PC-9 (cell line): ENCODE results near the gene ANKUB1. TPM values are rescaled to one million over a fixed set of nuclear protein-coding genes. Genes with fewer than 3 reads are reported as not detected.
A peak's percentile ranks its signal among the peaks of the same experiment; 100 is the strongest.

Source experiments
- BruUV-seq: library from RNA; stranded (reverse); fragments of 400-500 nt; replicated peaks from 2 replicates; lab custom pipeline; 2021; lab: Mats Ljungman, UMichigan
- CTCF ChIA-PET: fragments of 300-600 bp; sonication (Branson Sonifier 250); formaldehyde crosslinking; loops from one replicate; lab custom pipeline; 2022; ENCODE audit warnings: antibody characterized with exemption; lab: Charles Lee
- POLR2A ChIA-PET: fragments of 300-600 bp; sonication (Branson Sonifier 250); formaldehyde crosslinking; loops from one replicate; lab custom pipeline; 2022; ENCODE audit warnings: antibody characterized with exemption; ENCODE audit not compliant: unreplicated experiment; lab: Charles Lee
- DNase-seq, 2 experiments: peaks; one replicate each; pipeline versions ENCODE4 v3.0.0 to v3.0.0-alpha.2; 2015 to 2022; ENCODE audit warnings: mixed read lengths in 1 of 2
- H2AFZ ChIP-seq: fragments of 200-600 bp; sonication (generic); 2 replicates; pipeline ENCODE4 v1.8.1; 2017; ENCODE audit warnings: antibody characterized with exemption
- H3F3A ChIP-seq: fragments of 200-600 bp; sonication (generic); 2 replicates; pipeline ENCODE4 v1.8.1; 2017; ENCODE audit warnings: antibody characterized with exemption, mild to moderate bottlenecking, low read depth; ENCODE audit not compliant: insufficient read depth
- H3K27ac ChIP-seq: fragments of 200-600 bp; sonication (generic); 2 replicates; pipeline ENCODE4 v1.6.1; 2016; ENCODE audit warnings: mixed run types
- H3K27me3 ChIP-seq: fragments of 200-600 bp; sonication (generic); 2 replicates; pipeline ENCODE4 v1.6.1; 2016; ENCODE audit warnings: low read depth, mixed run types; ENCODE audit not compliant: insufficient read depth
- H3K36me3 ChIP-seq: fragments of 200-600 bp; sonication (generic); 2 replicates; pipeline ENCODE4 v1.6.1; 2016; ENCODE audit warnings: low read depth, mixed run types
- H3K4me1 ChIP-seq: fragments of 200-600 bp; sonication (generic); replicated peaks from 2 replicates; pipeline ENCODE4 v1.6.1; 2016; ENCODE audit warnings: mixed run types; ENCODE audit not compliant: insufficient read depth
- H3K4me2 ChIP-seq: fragments of 200-600 bp; sonication (generic); 2 replicates; pipeline ENCODE4 v1.6.1; 2017; ENCODE audit warnings: mixed run types
- H3K4me3 ChIP-seq: fragments of 200-600 bp; sonication (generic); 2 replicates; pipeline ENCODE4 v1.6.1; 2016; ENCODE audit warnings: mixed run types
- H3K79me2 ChIP-seq: fragments of 200-600 bp; sonication (generic); 2 replicates; pipeline ENCODE4 v1.6.1; 2017; ENCODE audit warnings: low read depth, mixed run types
- H3K9me2 ChIP-seq: fragments of 200-600 bp; sonication (generic); 2 replicates; pipeline ENCODE4 v1.8.1; 2017; ENCODE audit warnings: mild to moderate bottlenecking; ENCODE audit not compliant: insufficient read depth
- H3K9me3 ChIP-seq: fragments of 200-600 bp; sonication (generic); 2 replicates; pipeline ENCODE4 v1.8.1; 2016; ENCODE audit warnings: low read depth; ENCODE audit not compliant: insufficient read depth
- H4K20me1 ChIP-seq: fragments of 200-600 bp; sonication (generic); 2 replicates; pipeline ENCODE4 v1.8.1; 2017; ENCODE audit not compliant: insufficient read depth
- CTCF ChIP-seq: fragments of 200-600 bp; sonication (generic); conservative IDR thresholded peaks from 2 replicates; pipeline ENCODE4 v1.6.1; 2017; ENCODE audit warnings: mixed run types, antibody characterized with exemption, mild to moderate bottlenecking, moderate library complexity
- EZH2 ChIP-seq: fragments of 200-600 bp; sonication (generic); IDR thresholded peaks from 2 replicates; pipeline ENCODE4 v1.8.0; 2017; ENCODE audit warnings: antibody characterized with exemption, low read depth
- intact Hi-C: fragments of 100-400 bp; cut with micrococcal nuclease; formaldehyde crosslinking; loops from one replicate; pipeline ENCODE4 v1.10.0; 2022; ENCODE audit not compliant: unreplicated experiment
- total RNA-seq: library from RNA; stranded (reverse); gene quantifications from 2 replicates; pipeline ENCODE4 v1.2.3, GENCODE V29; 2021

ANKUB1 gene
- total RNA-seq, 1 experiment from 2014 or later, result not detected

- H3K9me3 ChIP-seq, result no peaks in the 10 kb centered on the region; the same call in 1 of the 2 replicates
- H3K9me2 ChIP-seq, result no peaks in the 10 kb centered on the region
- no peak for DNase-seq
- H3F3A ChIP-seq, result no peaks in the 10 kb centered on the region
- no TSS peak for BruUV-seq
- no peaks in the 10 kb centered on the region for H4K20me1 ChIP-seq
- H3K27me3 ChIP-seq, result no peaks in the 10 kb centered on the region
- no peaks in the 10 kb centered on the region for H3K79me2 ChIP-seq
- ChIA-PET CTCF (interaction anchor here (0.6 to 0.8 kb wide), 3 partner anchors 58 to 140 kb away, joined by 3 to 12 read pairs (median 6); no protein-coding TSS in a partner anchor), POLR2A (no interaction called here)
- H3K4me2 ChIP-seq, result no peak overlapping the region
- no peaks in the 10 kb centered on the region for H3K36me3 ChIP-seq
- TF ChIP-seq EZH2, result no peak
- no peak overlapping the region for H2AFZ ChIP-seq
- intact Hi-C loops, result no loop called here
- H3K4me3 ChIP-seq, result no peak overlapping the region
- H3K4me1 ChIP-seq, result no peaks in the 10 kb centered on the region
- H3K27ac ChIP-seq, result no peak overlapping the region
These were observed 68.6 kb downstream of the ANKUB1 start for GRCh38 chr3:149723781-149724180.

- POLR2A ChIA-PET, result no interaction called here
These were observed 71.4 kb downstream of the ANKUB1 start for GRCh38 chr3:149720918-149721317.

GRCh38 chr3:149717391-149718056, 74.8 kb downstream of the ANKUB1 start:
- Histone ChIP-seq H4K20me1 (no peaks in the 10 kb centered on the region), H3K4me2 (0 out of 2 replicates have a peak overlapping the region, but pooled peaks have one; percentile 5), H3K4me3 (no peak overlapping the region), H3K4me1 (0 out of 2 replicates have a peak, but pooled peaks cover 4% of the 10 kb centered on the region), H3K27ac (no peak overlapping the region), H3K9me3 (no peaks in the 10 kb centered on the region; the same call in 1 of the 2 replicates), H3K9me2 (no peaks in the 10 kb centered on the region), H3K79me2 (no peaks in the 10 kb centered on the region), H3K36me3 (no peaks in the 10 kb centered on the region), H3K27me3 (no peaks in the 10 kb centered on the region), H3F3A (no peaks in the 10 kb centered on the region), H2AFZ (0 out of 2 replicates have a peak overlapping the region, but pooled peaks have one; percentile 6)
- CTCF ChIA-PET, result interaction anchor here (0.5 to 1.7 kb wide), 9 partner anchors 39 to 221 kb away, joined by 4 to 11 read pairs (median 5); partner anchors contain the start of gene WWTR1
- intact Hi-C loops, result loop anchor here (1.0 to 2.0 kb wide), 5 partner anchors 35 to 205 kb away; partner anchors contain the start of genes COMMD2 and WWTR1
- no TSS peak for BruUV-seq
- DNase-seq, result peak; percentile 58 to 61
- TF ChIP-seq EZH2 (no peak), CTCF (peak; percentile 81)
- POLR2A ChIA-PET, result interaction anchor here (0.5 to 0.6 kb wide), 3 partner anchors 35 to 972 kb away, joined by 3 to 5 read pairs (median 4); no protein-coding TSS in a partner anchor

More at GRCh38 chr3:149720918-149721317, 71.4 kb downstream of the ANKUB1 start:
- Histone ChIP-seq H4K20me1 (no peaks in the 10 kb centered on the region), H3F3A (no peaks in the 10 kb centered on the region), H3K79me2 (no peaks in the 10 kb centered on the region), H3K27ac (no peak overlapping the region), H3K4me3 (no peak overlapping the region), H3K27me3 (no peaks in the 10 kb centered on the region), H3K36me3 (no peaks in the 10 kb centered on the region), H3K4me1 (0 out of 2 replicates have a peak, but pooled peaks cover 4% of the 10 kb centered on the region), H3K4me2 (no peak overlapping the region), H3K9me2 (no peaks in the 10 kb centered on the region), H2AFZ (no peak overlapping the region), H3K9me3 (no peaks in the 10 kb centered on the region; the same call in 1 of the 2 replicates)
- CTCF ChIA-PET, result no interaction called here
- intact Hi-C loops, result no loop called here
- TF ChIP-seq CTCF, result no peak
- no peak for TF ChIP-seq EZH2
- no TSS peak for BruUV-seq
- DNase-seq, result no peak
